ENCODE data around the gene MYB.

DNA sequence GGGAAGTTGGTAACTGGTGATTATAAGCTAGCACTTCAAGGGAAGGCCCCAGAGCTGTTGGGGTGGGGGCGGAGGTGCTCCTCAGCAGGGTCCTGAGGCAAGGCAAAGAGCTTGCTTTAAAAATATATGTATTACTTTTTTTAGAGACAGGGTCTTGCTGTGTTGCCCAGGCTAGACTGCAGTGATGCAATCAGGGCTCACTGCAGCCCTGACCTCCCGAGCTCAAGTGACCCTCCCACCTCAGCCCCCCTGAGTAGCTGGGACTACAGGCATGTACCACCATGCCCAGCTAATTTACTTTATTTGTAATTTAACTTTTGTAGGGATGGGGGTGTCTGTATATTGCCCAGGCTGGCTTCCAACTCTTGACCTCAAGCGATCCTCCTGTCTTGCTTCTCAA lies 87.2 kb downstream of the MYB start:
- TF ChIP-seq, protein P1, sequence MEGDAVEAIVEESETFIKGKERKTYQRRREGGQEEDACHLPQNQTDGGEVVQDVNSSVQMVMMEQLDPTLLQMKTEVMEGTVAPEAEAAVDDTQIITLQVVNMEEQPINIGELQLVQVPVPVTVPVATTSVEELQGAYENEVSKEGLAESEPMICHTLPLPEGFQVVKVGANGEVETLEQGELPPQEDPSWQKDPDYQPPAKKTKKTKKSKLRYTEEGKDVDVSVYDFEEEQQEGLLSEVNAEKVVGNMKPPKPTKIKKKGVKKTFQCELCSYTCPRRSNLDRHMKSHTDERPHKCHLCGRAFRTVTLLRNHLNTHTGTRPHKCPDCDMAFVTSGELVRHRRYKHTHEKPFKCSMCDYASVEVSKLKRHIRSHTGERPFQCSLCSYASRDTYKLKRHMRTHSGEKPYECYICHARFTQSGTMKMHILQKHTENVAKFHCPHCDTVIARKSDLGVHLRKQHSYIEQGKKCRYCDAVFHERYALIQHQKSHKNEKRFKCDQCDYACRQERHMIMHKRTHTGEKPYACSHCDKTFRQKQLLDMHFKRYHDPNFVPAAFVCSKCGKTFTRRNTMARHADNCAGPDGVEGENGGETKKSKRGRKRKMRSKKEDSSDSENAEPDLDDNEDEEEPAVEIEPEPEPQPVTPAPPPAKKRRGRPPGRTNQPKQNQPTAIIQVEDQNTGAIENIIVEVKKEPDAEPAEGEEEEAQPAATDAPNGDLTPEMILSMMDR (IDR thresholded peaks at IDR 0.05; ENCODE audit: low read length), result no peak
- TF ChIP-seq EZH2 (optimal IDR thresholded peaks at IDR 0.05; ENCODE audit: low read depth, low read length) (no peak), EZH2phosphoT487 (IDR thresholded peaks at IDR 0.05; ENCODE audit: low read length) (no peak)
